NCI-H2081 treated with DMSO at 0.1 percent for 48 hours (cell line): ENCODE results near the gene NIPSNAP3A.
"Not testable (repeated sequence)": the region's sequence is repeated elsewhere in the genome, so short reads cannot be mapped to it uniquely, and the experiment has no call there.

Source experiments
- DNase-seq: peaks from one replicate; lab custom pipeline; 2025; lab: John Stamatoyannopoulos, UW

The NIPSNAP3A gene

GRCh38 chr9:104747565-104748358 lies at the start of gene NIPSNAP3A:
NIPSNAP3A (plus strand) TSS chr9:104747683; CDS start chr9:104747793, 110 bp downstream.
- no peak for DNase-seq

- no peak for DNase-seq
These were observed 47.2 kb upstream of the NIPSNAP3A start for GRCh38 chr9:104700306-104700705.

GRCh38 chr9:104708737-104709136 lies 38.7 kb upstream of the NIPSNAP3A start:
- DNase-seq: not testable (repeated sequence)

GRCh38 chr9:104711604-104712003 lies 35.9 kb upstream of the NIPSNAP3A start:
- DNase-seq: no peak

- no peak for DNase-seq
These were observed 22.5 kb upstream of the NIPSNAP3A start for GRCh38 chr9:104725014-104725413.

GRCh38 chr9:104738452-104738851 lies 9.0 kb upstream of the NIPSNAP3A start:
- no peak for DNase-seq

- no peak for DNase-seq
These were observed 6.9 kb upstream of the NIPSNAP3A start for GRCh38 chr9:104740621-104741020.

GRCh38 chr9:104743376-104743985 lies 4.0 kb upstream of the NIPSNAP3A start:
- peak; percentile 36 for DNase-seq

GRCh38 chr9:104745852-104746251 lies 1.6 kb upstream of the NIPSNAP3A start:
- DNase-seq: no peak

- DNase-seq: no peak
These were observed 1.2 kb upstream of the NIPSNAP3A start for GRCh38 chr9:104746285-104746684.

- no peak for DNase-seq
These were observed 685 bp upstream of the NIPSNAP3A start for GRCh38 chr9:104746798-104747197.

- no peak for DNase-seq
These were observed 278 bp upstream of the NIPSNAP3A start for GRCh38 chr9:104747245-104747564.

- DNase-seq: no peak
These were observed 1.0 kb downstream of the NIPSNAP3A start for GRCh38 chr9:104748359-104749031.

GRCh38 chr9:104750185-104750767 lies 2.8 kb downstream of the NIPSNAP3A start:
- no peak for DNase-seq

GRCh38 chr9:104758974-104759373 lies 11.5 kb downstream of the NIPSNAP3A start:
- no peak for DNase-seq

GRCh38 chr9:104765138-104765537 lies 17.7 kb downstream of the NIPSNAP3A start:
- DNase-seq: no peak

GRCh38 chr9:104766025-104766424 lies 18.5 kb downstream of the NIPSNAP3A start:
- no peak for DNase-seq

- no peak for DNase-seq
These were observed 20.0 kb downstream of the NIPSNAP3A start for GRCh38 chr9:104767507-104767906.

GRCh38 chr9:104769029-104769428 lies 21.5 kb downstream of the NIPSNAP3A start:
- DNase-seq: not testable (repeated sequence)

GRCh38 chr9:104769655-104770054 lies 22.2 kb downstream of the NIPSNAP3A start:
- DNase-seq: no peak

- no peak for DNase-seq
These were observed 25.4 kb downstream of the NIPSNAP3A start for GRCh38 chr9:104772714-104773510.

- DNase-seq: no peak
These were observed 26.6 kb downstream of the NIPSNAP3A start for GRCh38 chr9:104774132-104774531.
